GM12891 (cell line): ENCODE data around the gene NIPSNAP2. TPM values are rescaled to one million over a fixed set of nuclear protein-coding genes. Genes with fewer than 3 reads are reported as not detected.
"Not testable (repeated sequence)": the region's sequence is repeated elsewhere in the genome, so short reads cannot be mapped to it uniquely, and the experiment has no call there.

Experiments used
- DNase-seq: peaks from one replicate; pipeline ENCODE4 v3.0.0; 2011; ENCODE audit warnings: low spot score; ENCODE audit not compliant: insufficient read length
- FAIRE-seq: peaks from 2 replicates; lab custom pipeline; 2011; peaks lifted over from hg19 to GRCh38; lab: Jason Lieb, UNC
- PAX5 ChIP-seq: IDR thresholded peaks from 2 replicates; pipeline ENCODE4 v1.6.1; 2011; ENCODE audit warnings: low read length, moderate library complexity, mild to moderate bottlenecking; ENCODE audit not compliant: insufficient read depth, severe bottlenecking
- POLR2A ChIP-seq: IDR thresholded peaks from 2 replicates; pipeline ENCODE4 v1.6.1; 2011; ENCODE audit warnings: low read depth, low read length, control low read depth
- POLR2AphosphoS5 ChIP-seq: IDR thresholded peaks from 2 replicates; pipeline ENCODE4 v1.6.1; 2011; ENCODE audit warnings: low read depth, low read length, control low read depth
- POU2F2 ChIP-seq: IDR thresholded peaks from 2 replicates; pipeline ENCODE4 v1.6.1; 2011; ENCODE audit warnings: low read depth, mild to moderate bottlenecking, control low read depth, low read length, moderate library complexity
- SPI1 ChIP-seq: IDR thresholded peaks from 2 replicates; pipeline ENCODE4 v1.6.1; 2011; ENCODE audit warnings: low read depth, low read length, control low read depth
- TAF1 ChIP-seq: IDR thresholded peaks from 2 replicates; pipeline ENCODE4 v1.6.1; 2011; ENCODE audit warnings: low read depth, low read length, control low read depth
- polyA plus RNA-seq: library from polyadenylated mRNA; unstranded; fragments of >200 nt; gene quantifications from one replicate; pipeline ENCODE4 v1.2.1, GENCODE V29; 2012; ENCODE audit warnings: low read depth, missing spikeins, inconsistent platforms; ENCODE audit not compliant: missing spikeins

NIPSNAP2 gene
- polyA plus RNA-seq: 24.7 TPM

GRCh38 chr7:55964261-55965099 lies at the start of gene NIPSNAP2:
NIPSNAP2 (plus strand) TSS chr7:55964585; CDS start chr7:55964610, 25 bp downstream.
- DNase-seq (peak; percentile 79), FAIRE-seq (peak; percentile 28)
- TF ChIP-seq SPI1: no peak
- peak; percentile 74 for TF ChIP-seq TAF1

GRCh38 chr7:55917771-55918170 lies 46.6 kb upstream of the NIPSNAP2 start:
- TF ChIP-seq TAF1 (no peak), POU2F2 (no peak)
- no peak for DNase-seq
- FAIRE-seq: no peak

GRCh38 chr7:55928006-55928767 lies 36.2 kb upstream of the NIPSNAP2 start:
- TF ChIP-seq POLR2A: peak; percentile 36; the same call in 1 of the 2 replicates
- TF ChIP-seq POLR2AphosphoS5: peak; percentile 42; the same call in 1 of the 2 replicates
- no peak for TF ChIP-seq POU2F2
- no peak for TF ChIP-seq TAF1
- no peak for TF ChIP-seq SPI1
- TF ChIP-seq PAX5: no peak
- no peak for DNase-seq
- no peak for FAIRE-seq

- FAIRE-seq (no peak), DNase-seq (no peak)
- TF ChIP-seq POLR2AphosphoS5 (no peak), POU2F2 (no peak), TAF1 (no peak), SPI1 (no peak)
Observed at GRCh38 chr7:55931421-55932151, 32.8 kb upstream of the NIPSNAP2 start.

GRCh38 chr7:55939514-55940123 lies 24.8 kb upstream of the NIPSNAP2 start:
- DNase-seq: no peak
- TF ChIP-seq TAF1 (no peak), POU2F2 (no peak), POLR2AphosphoS5 (no peak), POLR2A (no peak), SPI1 (no peak), PAX5 (no peak)
- no peak for FAIRE-seq

GRCh38 chr7:55946545-55946944 lies 17.8 kb upstream of the NIPSNAP2 start:
- TF ChIP-seq POLR2A (no peak), POLR2AphosphoS5 (no peak), PAX5 (no peak), TAF1 (no peak), SPI1 (no peak), POU2F2 (no peak)
- FAIRE-seq: no peak
- no peak for DNase-seq

- DNase-seq (peak; percentile 100), FAIRE-seq (peak; percentile 100)
- peak; percentile 96 for TF ChIP-seq POLR2AphosphoS5
- no peak for TF ChIP-seq SPI1
- peak; percentile 96 for TF ChIP-seq POLR2A
- peak; percentile 90 for TF ChIP-seq POU2F2
- no peak for TF ChIP-seq PAX5
- TF ChIP-seq TAF1: peak; percentile 92
Observed at GRCh38 chr7:55951637-55952351, 12.6 kb upstream of the NIPSNAP2 start, which contains the start of gene MRPS17. MRPS17 (plus strand) TSS chr7:55951877; CDS start chr7:55953196, 1,319 bp downstream.

GRCh38 chr7:55952352-55952671 lies 12.1 kb upstream of the NIPSNAP2 start:
- DNase-seq, FAIRE-seq: not testable (repeated sequence)
